Left ventricle myocardium inferior (tissue), 1 donor: Measurements from ENCODE around the gene EFNA2. TPM values are rescaled to one million over a fixed set of nuclear protein-coding genes. Genes with fewer than 3 reads are reported as not detected.

Experiments
- DNase-seq: peaks from one replicate; pipeline ENCODE4 v3.0.0-alpha.2; 2020
- H3K27ac ChIP-seq: fragments of 200-600 bp; replicated peaks from 2 replicates; pipeline ENCODE4 v1.8.0; 2021
- H3K27me3 ChIP-seq: fragments of 200-600 bp; 2 replicates; pipeline ENCODE4 v1.8.0; 2021; ENCODE audit warnings: low read depth
- H3K36me3 ChIP-seq: fragments of 200-600 bp; 2 replicates; pipeline ENCODE4 v1.8.0; 2021
- H3K4me1 ChIP-seq: fragments of 200-600 bp; 2 replicates; pipeline ENCODE4 v1.8.0; 2021
- H3K4me3 ChIP-seq: fragments of 200-600 bp; 2 replicates; pipeline ENCODE4 v1.8.0; 2021; ENCODE audit warnings: mild to moderate bottlenecking, moderate library complexity
- H3K9me3 ChIP-seq: fragments of 200-600 bp; replicated peaks from 2 replicates; pipeline ENCODE4 v1.8.0; 2021
- intact Hi-C: fragments of 100-400 bp; cut with micrococcal nuclease; formaldehyde crosslinking; loops from one replicate; pipeline ENCODE4 v1.11.0; 2022
- total RNA-seq: library from RNA; stranded (reverse); fragmentation: NEBNext Ultra II Directional; extraction: Animal tissue kit (Norgen Biotek cat#: 25700); gene quantifications from one replicate; pipeline ENCODE4 v1.2.1, GENCODE V29; 2021
- TF ChIP-seq, protein P1 (sequence below): fragments of 200-600 bp; IDR thresholded peaks from 2 replicates; pipeline ENCODE4 v1.8.0; 2021; ENCODE audit warnings: antibody characterized with exemption, mild to moderate bottlenecking, borderline replicate concordance
- donor health status: DM: no; HTN: yes; CAD: no; lungs with severe emphysema.

EFNA2 gene
- total RNA-seq, 1 donor from 2014 or later: not detected

DNA sequence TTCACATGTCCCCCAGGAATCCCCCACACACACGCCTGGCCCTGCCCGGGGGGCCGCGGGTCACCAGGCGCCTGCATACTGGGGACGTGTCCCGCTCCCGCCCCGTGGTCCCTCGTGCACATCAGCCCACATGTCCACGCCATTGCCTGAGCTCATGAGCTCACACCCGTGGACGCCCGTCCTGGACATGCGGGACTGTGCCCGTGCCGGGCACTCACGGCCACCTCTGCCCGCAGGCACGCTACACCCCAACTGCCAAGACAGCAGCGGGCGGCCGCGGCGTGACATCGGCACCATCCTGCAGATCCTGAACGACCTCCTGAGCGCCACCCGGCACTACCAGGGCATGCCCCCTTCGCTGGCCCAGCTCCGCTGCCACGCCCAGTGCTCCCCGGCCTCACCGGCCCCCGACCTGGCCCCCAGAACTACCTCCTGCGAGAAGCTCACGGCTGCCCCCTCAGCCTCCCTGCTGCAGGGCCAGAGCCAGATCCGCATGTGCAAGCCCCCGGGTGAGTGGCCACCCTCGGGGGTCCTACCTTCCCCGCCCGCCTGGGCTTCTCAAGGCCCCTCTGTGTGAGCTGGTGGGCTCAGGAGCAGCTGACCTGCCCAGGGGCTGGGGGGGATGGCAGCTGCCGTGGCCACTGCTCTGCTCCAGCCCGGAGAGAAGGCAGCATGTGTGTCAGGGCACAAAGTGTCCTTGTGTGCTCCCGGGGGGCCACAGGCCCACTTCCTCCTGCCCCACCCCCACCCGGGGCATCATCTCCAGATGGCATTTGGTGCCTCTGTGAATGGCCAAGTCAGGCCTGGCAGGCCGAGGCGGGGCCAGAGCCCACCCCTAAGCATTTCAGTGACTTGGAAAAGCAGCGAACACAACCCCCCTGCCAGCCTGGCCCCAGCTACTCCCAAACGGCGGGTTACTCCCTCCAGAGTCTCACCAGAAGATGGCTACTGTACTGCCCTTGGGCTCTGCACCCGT lies 30.2 kb upstream of the EFNA2 start:
- no peak for DNase-seq
- Histone ChIP-seq H3K36me3 (peaks cover 66% of the 10 kb centered on the region), H3K27me3 (no peaks in the 10 kb centered on the region), H3K9me3 (no peaks in the 10 kb centered on the region), H3K4me1 (peaks cover 100% of the 10 kb centered on the region), H3K27ac (peak overlapping the region; percentile 100), H3K4me3 (peak overlapping the region; percentile 17)
- TF ChIP-seq, protein P1, sequence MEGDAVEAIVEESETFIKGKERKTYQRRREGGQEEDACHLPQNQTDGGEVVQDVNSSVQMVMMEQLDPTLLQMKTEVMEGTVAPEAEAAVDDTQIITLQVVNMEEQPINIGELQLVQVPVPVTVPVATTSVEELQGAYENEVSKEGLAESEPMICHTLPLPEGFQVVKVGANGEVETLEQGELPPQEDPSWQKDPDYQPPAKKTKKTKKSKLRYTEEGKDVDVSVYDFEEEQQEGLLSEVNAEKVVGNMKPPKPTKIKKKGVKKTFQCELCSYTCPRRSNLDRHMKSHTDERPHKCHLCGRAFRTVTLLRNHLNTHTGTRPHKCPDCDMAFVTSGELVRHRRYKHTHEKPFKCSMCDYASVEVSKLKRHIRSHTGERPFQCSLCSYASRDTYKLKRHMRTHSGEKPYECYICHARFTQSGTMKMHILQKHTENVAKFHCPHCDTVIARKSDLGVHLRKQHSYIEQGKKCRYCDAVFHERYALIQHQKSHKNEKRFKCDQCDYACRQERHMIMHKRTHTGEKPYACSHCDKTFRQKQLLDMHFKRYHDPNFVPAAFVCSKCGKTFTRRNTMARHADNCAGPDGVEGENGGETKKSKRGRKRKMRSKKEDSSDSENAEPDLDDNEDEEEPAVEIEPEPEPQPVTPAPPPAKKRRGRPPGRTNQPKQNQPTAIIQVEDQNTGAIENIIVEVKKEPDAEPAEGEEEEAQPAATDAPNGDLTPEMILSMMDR: no peak
- intact Hi-C loops: no loop called here

DNA sequence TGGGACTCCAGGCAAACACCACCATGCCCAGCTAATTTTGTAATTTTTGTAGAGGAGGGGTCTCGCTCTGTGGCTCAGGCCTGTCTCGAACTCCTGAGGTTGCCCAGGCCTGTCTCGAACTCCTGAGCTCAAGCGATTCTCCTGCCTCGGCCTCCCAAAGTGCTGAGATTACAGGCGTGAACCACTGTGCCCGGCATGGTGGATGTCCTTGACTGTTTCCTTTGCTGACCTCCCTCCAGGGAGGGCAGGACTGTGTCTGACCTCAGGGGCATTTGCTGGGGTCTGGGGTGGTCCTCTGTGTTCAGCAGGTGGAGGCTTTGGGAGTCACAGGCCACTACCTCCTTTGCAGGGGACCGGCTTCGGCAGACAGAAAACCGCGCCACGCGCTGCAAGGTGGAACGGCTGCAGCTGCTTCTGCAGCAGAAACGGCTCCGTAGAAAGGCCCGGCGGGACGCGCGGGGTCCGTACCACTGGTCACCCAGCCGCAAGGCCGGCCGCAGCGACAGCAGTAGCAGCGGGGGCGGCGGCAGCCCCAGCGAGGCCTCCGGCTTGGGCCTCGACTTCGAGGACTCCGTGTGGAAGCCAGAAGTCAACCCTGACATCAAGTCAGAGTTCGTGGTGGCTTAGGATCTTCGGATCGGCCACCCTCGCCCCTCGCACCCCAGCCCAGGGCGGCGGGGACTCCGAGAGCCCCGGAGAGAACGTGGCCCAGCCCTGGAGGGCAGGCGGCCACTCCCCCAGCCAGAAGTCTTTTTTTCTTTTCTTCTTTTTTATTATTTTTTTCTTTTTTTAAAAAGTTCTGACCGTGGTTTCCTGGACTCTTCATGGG lies 28.8 kb upstream of the EFNA2 start:
- DNase-seq: no peak
- no peaks in the 10 kb centered on the region for H3K27me3 ChIP-seq
- intact Hi-C loops: no loop called here
- H3K27ac ChIP-seq: peak overlapping the region; percentile 100
- H3K9me3 ChIP-seq: no peaks in the 10 kb centered on the region
- H3K36me3 ChIP-seq: peaks cover 52% of the 10 kb centered on the region
- TF ChIP-seq, protein P1: no peak
- H3K4me3 ChIP-seq: peak overlapping the region; percentile 5
- H3K4me1 ChIP-seq: peaks cover 97% of the 10 kb centered on the region

DNA sequence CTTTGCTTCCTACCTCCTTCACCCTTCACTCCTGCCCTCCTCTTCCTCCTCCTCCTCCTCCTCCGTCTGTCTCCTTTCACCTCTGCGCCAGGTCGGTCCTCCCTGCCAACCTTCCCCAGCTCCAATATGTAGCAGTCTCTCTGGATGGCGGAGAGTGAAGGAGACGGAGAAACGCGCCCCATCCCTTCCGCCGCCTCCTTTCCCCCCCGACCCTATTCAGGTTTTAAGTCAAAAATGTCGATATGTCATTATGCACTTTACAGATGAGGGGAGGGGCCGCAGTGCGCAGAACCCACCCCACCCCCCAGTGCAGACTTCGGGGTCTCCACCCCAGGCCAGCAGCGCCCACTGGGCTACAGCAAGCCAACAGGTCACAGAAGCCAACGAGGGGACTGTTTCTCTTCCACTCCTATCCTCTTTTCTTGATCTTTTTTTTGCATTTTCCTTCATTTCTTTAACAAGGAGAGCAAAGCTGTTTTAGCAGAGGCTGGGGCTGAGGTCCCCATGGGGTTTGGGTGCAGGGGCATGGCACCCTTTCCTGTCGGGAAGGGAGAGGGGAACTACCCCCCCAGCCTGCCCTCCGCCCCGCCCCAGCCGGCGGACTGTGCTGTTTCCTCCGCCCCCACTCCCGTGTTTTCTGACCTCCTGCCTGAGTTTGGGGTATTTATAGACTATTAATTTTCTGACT lies 28.1 kb upstream of the EFNA2 start:
- Histone ChIP-seq H3K4me1 (peaks cover 97% of the 10 kb centered on the region), H3K36me3 (peaks cover 50% of the 10 kb centered on the region), H3K9me3 (no peaks in the 10 kb centered on the region), H3K27ac (peak overlapping the region; percentile 100), H3K4me3 (peak overlapping the region; percentile 75), H3K27me3 (no peaks in the 10 kb centered on the region)
- TF ChIP-seq, protein P1: no peak
- intact Hi-C loops: no loop called here
- no peak for DNase-seq

DNA sequence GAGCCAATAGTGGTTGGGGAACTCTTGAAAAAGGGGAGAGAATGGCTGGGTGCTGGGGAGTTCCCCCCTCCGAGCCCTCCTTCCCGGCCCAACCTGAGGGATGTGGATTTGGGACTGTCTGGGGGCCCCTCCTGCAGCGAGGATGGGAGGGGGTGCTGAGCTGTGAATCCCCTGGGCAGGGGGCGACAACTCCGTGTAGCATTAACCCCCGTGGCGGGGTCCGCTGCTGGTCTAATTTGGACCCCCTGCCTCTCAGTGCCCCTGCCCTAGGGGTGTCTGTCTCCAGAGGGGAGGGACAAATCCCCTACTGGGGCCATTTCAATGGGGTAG lies 27.5 kb upstream of the EFNA2 start:
- peaks cover 96% of the 10 kb centered on the region for H3K4me1 ChIP-seq
- TF ChIP-seq, protein P1: no peak
- peak overlapping the region; percentile 75 for H3K4me3 ChIP-seq
- H3K27ac ChIP-seq: peak overlapping the region; percentile 100
- no peaks in the 10 kb centered on the region for H3K9me3 ChIP-seq
- intact Hi-C loops: no loop called here
- no peaks in the 10 kb centered on the region for H3K27me3 ChIP-seq
- no peak for DNase-seq
- peaks cover 50% of the 10 kb centered on the region for H3K36me3 ChIP-seq

DNA sequence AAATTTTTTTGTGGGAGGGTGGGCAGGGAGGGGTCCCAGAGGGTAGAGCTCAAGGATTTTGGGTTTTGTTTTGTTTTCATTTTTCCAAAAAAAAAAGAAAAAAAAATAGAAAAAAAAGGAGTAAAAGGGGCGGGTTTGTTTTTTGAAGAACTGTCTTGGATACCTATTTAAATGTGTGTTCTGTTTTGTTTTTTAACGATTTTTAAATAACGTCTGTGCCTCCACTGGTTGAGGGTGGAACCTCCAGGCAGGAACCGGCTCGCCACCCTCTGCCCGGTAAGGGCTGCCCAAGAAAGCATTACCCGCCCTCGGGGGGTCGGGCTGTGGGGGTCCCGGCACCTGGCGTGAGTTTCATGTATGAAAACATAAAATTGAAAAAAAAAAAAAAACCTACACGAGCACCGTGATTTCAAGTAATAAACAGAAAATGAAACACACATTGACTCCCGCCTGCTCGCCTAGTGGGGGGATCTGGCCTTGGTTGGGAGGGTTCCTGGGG lies 26.9 kb upstream of the EFNA2 start:
- H3K4me1 ChIP-seq: peaks cover 90% of the 10 kb centered on the region
- no peak for DNase-seq
- H3K27ac ChIP-seq: peak overlapping the region; percentile 100
- peaks cover 46% of the 10 kb centered on the region for H3K36me3 ChIP-seq
- H3K4me3 ChIP-seq: peak overlapping the region; percentile 75
- intact Hi-C loops: no loop called here
- H3K9me3 ChIP-seq: no peaks in the 10 kb centered on the region
- no peaks in the 10 kb centered on the region for H3K27me3 ChIP-seq
- TF ChIP-seq, protein P1: no peak
